PC-3 (cell line): ENCODE measurements around the gene DPEP2NB. TPM values are rescaled to one million over a fixed set of nuclear protein-coding genes. Genes with fewer than 3 reads are reported as not detected.
"Not testable (repeated sequence)": the region's sequence is repeated elsewhere in the genome, so short reads cannot be mapped to it uniquely, and the experiment has no call there.

Experiments used
- ATAC-seq: fragments of 200-7000 bp; cut with Tn5 transposase; 2 replicates; pipeline ENCODE4 v1.9.1; 2020; ENCODE audit warnings: mild to moderate bottlenecking, moderate library complexity
- BruUV-seq: library from RNA; stranded (reverse); fragments of 400-500 nt; replicated peaks from 2 replicates; lab custom pipeline; 2021; lab: Mats Ljungman, UMichigan
- CTCF ChIA-PET: fragments of 300-600 bp; sonication (Branson Sonifier 250); formaldehyde crosslinking; loops from one replicate; lab custom pipeline; 2022; ENCODE audit warnings: antibody characterized with exemption; lab: Charles Lee
- POLR2A ChIA-PET: fragments of 300-600 bp; sonication (Branson Sonifier 250); formaldehyde crosslinking; loops from one replicate; lab custom pipeline; 2022; ENCODE audit warnings: antibody characterized with exemption; ENCODE audit not compliant: unreplicated experiment; lab: Charles Lee
- DNase-seq: peaks from one replicate; pipeline ENCODE4 v3.0.0-alpha.2; 2015
- H2AFZ ChIP-seq: fragments of 300-600 bp; sonication (generic); 2 replicates; pipeline ENCODE4 v1.6.0; 2016; ENCODE audit warnings: antibody characterized with exemption, low read length
- H3F3A ChIP-seq: fragments of 300-600 bp; sonication (generic); one replicate; pipeline ENCODE4 v1.6.0; 2017; ENCODE audit warnings: antibody characterized with exemption, low read length, control low read depth, mild to moderate bottlenecking; ENCODE audit not compliant: unreplicated experiment
- H3K27ac ChIP-seq: fragments of 300-600 bp; sonication (generic); 2 replicates; pipeline ENCODE4 v1.5.1; 2016; ENCODE audit warnings: mild to moderate bottlenecking, low read length
- H3K27me3 ChIP-seq: fragments of 300-600 bp; sonication (generic); 2 replicates; pipeline ENCODE4 v1.6.1; 2016; ENCODE audit warnings: low read length, mixed read lengths
- H3K36me3 ChIP-seq: fragments of 300-600 bp; sonication (generic); 2 replicates; pipeline ENCODE4 v1.6.1; 2016; ENCODE audit warnings: low read depth, mixed run types, low read length, mixed read lengths
- H3K4me1 ChIP-seq: fragments of 300-600 bp; sonication (generic); 2 replicates; pipeline ENCODE4 v1.5.1; 2016; ENCODE audit warnings: low read length; ENCODE audit not compliant: insufficient read depth
- H3K4me2 ChIP-seq: fragments of 300-600 bp; sonication (generic); 2 replicates; pipeline ENCODE4 v1.6.0; 2016; ENCODE audit warnings: low read length
- H3K4me3 ChIP-seq: fragments of 300-600 bp; sonication (generic); 2 replicates; pipeline ENCODE4 v1.5.1; 2016; ENCODE audit warnings: mild to moderate bottlenecking, low read length, mixed read lengths
- H3K79me2 ChIP-seq: fragments of 300-600 bp; sonication (generic); 2 replicates; pipeline ENCODE4 v1.6.1; 2017; ENCODE audit warnings: low read length, mixed read lengths
- H3K9ac ChIP-seq: fragments of 300-600 bp; sonication (generic); 2 replicates; pipeline ENCODE4 v1.6.0; 2016; ENCODE audit warnings: mild to moderate bottlenecking, low read length
- H3K9me2 ChIP-seq: fragments of 300-600 bp; sonication (generic); replicated peaks from 2 replicates; pipeline ENCODE4 v1.6.1; 2016; ENCODE audit warnings: mixed run types, low read length, mixed read lengths
- H3K9me3 ChIP-seq: fragments of 300-600 bp; sonication (generic); 2 replicates; pipeline ENCODE4 v1.6.1; 2016; ENCODE audit warnings: low read length, mixed read lengths
- H4K20me1 ChIP-seq: fragments of 300-600 bp; sonication (generic); 2 replicates; pipeline ENCODE4 v1.6.1; 2016; ENCODE audit warnings: low read length, mixed read lengths
- CTCF ChIP-seq: fragments of 300-600 bp; sonication (generic); conservative IDR thresholded peaks from 2 replicates; pipeline ENCODE4 v1.5.1; 2017; ENCODE audit warnings: antibody characterized with exemption, low read depth, mild to moderate bottlenecking, low read length
- EZH2 ChIP-seq: fragments of 300-600 bp; sonication (generic); IDR thresholded peaks from one replicate; pipeline ENCODE4 v1.6.1; 2017; ENCODE audit warnings: antibody characterized with exemption, mild to moderate bottlenecking, low read length; ENCODE audit not compliant: unreplicated experiment
- EZH2phosphoT487 ChIP-seq: fragments of 300-600 bp; sonication (generic); IDR thresholded peaks from 2 replicates; pipeline ENCODE4 v1.6.1; 2018; ENCODE audit warnings: mild to moderate bottlenecking, antibody characterized with exemption, low read length, borderline replicate concordance
- intact Hi-C: fragments of 100-400 bp; cut with micrococcal nuclease; formaldehyde crosslinking; loops from 2 replicates; pipeline ENCODE4 v1.9.0; 2023
- total RNA-seq: library from RNA; depleted of rRNA; stranded (reverse); fragments of >200 nt; gene quantifications from 2 replicates; pipeline ENCODE4 v1.2.3, GENCODE V29; 2014

The DPEP2NB gene
- total RNA-seq, 1 experiment from 2014 or later = not detected

- POLR2A ChIA-PET = no interaction called here
- ATAC-seq (no peak), DNase-seq (no peak)
- Histone ChIP-seq H4K20me1 (no peaks in the 10 kb centered on the region), H3F3A (no peaks in the 10 kb centered on the region), H3K9ac (no peak overlapping the region), H3K9me2 (no peaks in the 10 kb centered on the region), H3K27ac (no peak overlapping the region), H3K4me1 (no peaks in the 10 kb centered on the region), H3K4me2 (no peak overlapping the region), H3K79me2 (no peaks in the 10 kb centered on the region), H3K27me3 (no peaks in the 10 kb centered on the region), H3K9me3 (no peaks in the 10 kb centered on the region), H3K4me3 (no peak overlapping the region), H3K36me3 (no peaks in the 10 kb centered on the region), H2AFZ (no peak overlapping the region)
- no TSS peak for BruUV-seq
- intact Hi-C loops = no loop called here
- CTCF ChIA-PET = no interaction called here
- TF ChIP-seq EZH2phosphoT487 (no peak), CTCF (no peak), EZH2 (no peak)
Measured at GRCh38 chr16:68003031-68003430, 12.7 kb downstream of the DPEP2NB start.

GRCh38 chr16:68000450-68000849 is 15.3 kb downstream of the DPEP2NB start:
- intact Hi-C loops = no loop called here
- Histone ChIP-seq H2AFZ (no peak overlapping the region), H3K4me2 (no peak overlapping the region), H3F3A (no peaks in the 10 kb centered on the region), H3K9ac (no peak overlapping the region), H3K79me2 (no peaks in the 10 kb centered on the region), H3K9me2 (no peaks in the 10 kb centered on the region), H3K4me1 (no peaks in the 10 kb centered on the region), H3K27me3 (no peaks in the 10 kb centered on the region), H3K27ac (no peak overlapping the region), H3K9me3 (no peaks in the 10 kb centered on the region), H4K20me1 (no peaks in the 10 kb centered on the region), H3K36me3 (no peaks in the 10 kb centered on the region), H3K4me3 (no peak overlapping the region)
- ChIA-PET CTCF (no interaction called here), POLR2A (no interaction called here)
- BruUV-seq = no TSS peak
- ATAC-seq (no peak), DNase-seq (no peak)
- TF ChIP-seq EZH2 = no peak
- no peak for TF ChIP-seq CTCF
- no peak for TF ChIP-seq EZH2phosphoT487

- no peak overlapping the region for H3K9ac ChIP-seq
- H3K36me3 ChIP-seq = no peaks in the 10 kb centered on the region
- H3K27me3 ChIP-seq = no peaks in the 10 kb centered on the region
- no peak overlapping the region for H3K4me3 ChIP-seq
- DNase-seq = no peak
- H3K79me2 ChIP-seq = no peaks in the 10 kb centered on the region
- BruUV-seq = no TSS peak
- CTCF ChIA-PET = no interaction called here
- ATAC-seq = no peak
- intact Hi-C loops = no loop called here
- no peak overlapping the region for H3K4me2 ChIP-seq
- H2AFZ ChIP-seq = no peak overlapping the region
- no peaks in the 10 kb centered on the region for H3F3A ChIP-seq
- TF ChIP-seq EZH2 (no peak), CTCF (no peak), EZH2phosphoT487 (no peak)
- no peaks in the 10 kb centered on the region for H3K9me3 ChIP-seq
- H3K27ac ChIP-seq = no peak overlapping the region
- no peaks in the 10 kb centered on the region for H3K9me2 ChIP-seq
- POLR2A ChIA-PET = no interaction called here
- H4K20me1 ChIP-seq = no peaks in the 10 kb centered on the region
- H3K4me1 ChIP-seq = no peaks in the 10 kb centered on the region
Measured at GRCh38 chr16:67999985-68000384, 15.7 kb downstream of the DPEP2NB start.

- H3K9ac ChIP-seq, ATAC-seq, H3K79me2 ChIP-seq, intact Hi-C loops, POLR2A ChIA-PET, DNase-seq, H3K9me2 ChIP-seq, H3K4me1 ChIP-seq, H3K36me3 ChIP-seq, CTCF ChIA-PET, H3K4me2 ChIP-seq, H3K27me3 ChIP-seq, H4K20me1 ChIP-seq, H3K27ac ChIP-seq, H2AFZ ChIP-seq, BruUV-seq, H3F3A ChIP-seq, H3K4me3 ChIP-seq, H3K9me3 ChIP-seq: not testable (repeated sequence)
Measured at GRCh38 chr16:67998779-67999688, 16.7 kb downstream of the DPEP2NB start, which contains the start of gene DPEP2. Gene DPEP2 (minus strand): TSS chr16:67999484. CDS start chr16:67993212, 6,272 bp downstream.
